Progenitor cell of endocrine pancreas (in vitro differentiated cells): ENCODE results near the gene MYLK. TPM values are rescaled to one million over a fixed set of nuclear protein-coding genes. Genes with fewer than 3 reads are reported as not detected.

Experiments
- DNase-seq: peaks from one replicate; pipeline ENCODE4 v3.0.0; 2021; ENCODE audit warnings: low spot score; ENCODE audit not compliant: unreplicated experiment
- H3K27ac Mint-ChIP-seq: 2 replicates; pipeline ENCODE4 v1.8.0; 2021; ENCODE audit warnings: mild to moderate bottlenecking, moderate library complexity, mixed read lengths
- H3K27me3 Mint-ChIP-seq: 2 replicates; pipeline ENCODE4 v1.8.0; 2021; ENCODE audit warnings: mixed read lengths
- H3K36me3 Mint-ChIP-seq: 2 replicates; pipeline ENCODE4 v1.8.0; 2022; ENCODE audit warnings: mixed read lengths; ENCODE audit not compliant: insufficient read depth
- H3K4me1 Mint-ChIP-seq: 2 replicates; pipeline ENCODE4 v1.8.0; 2021; ENCODE audit warnings: low read depth, mixed read lengths
- H3K4me3 Mint-ChIP-seq: 2 replicates; pipeline ENCODE4 v1.8.0; 2021; ENCODE audit warnings: low read depth, mild to moderate bottlenecking, moderate library complexity, mixed read lengths
- H3K9me3 Mint-ChIP-seq: 2 replicates; pipeline ENCODE4 v1.8.0; 2021; ENCODE audit warnings: low read depth, mixed read lengths
- CTCF ChIP-seq: fragments of 200-600 bp; sonication (generic); IDR thresholded peaks from one replicate; pipeline ENCODE4 v1.5.0; 2021; ENCODE audit warnings: antibody characterized with exemption, mild to moderate bottlenecking; ENCODE audit not compliant: unreplicated experiment
- total RNA-seq: library from RNA; stranded (reverse); gene quantifications from 2 replicates; pipeline ENCODE4 v1.2.1, GENCODE V29; 2021

Gene MYLK
- total RNA-seq, 1 donor from 2014 or later = 1.1 TPM

GRCh38 chr3:123751433-123751832 lies 132.7 kb downstream of the MYLK start:
- Mint-ChIP-seq H3K27me3 (peaks cover 3% of the 10 kb centered on the region), H3K4me1 (peaks cover 25% of the 10 kb centered on the region), H3K27ac (no peak overlapping the region), H3K9me3 (no peaks in the 10 kb centered on the region), H3K4me3 (no peak overlapping the region), H3K36me3 (no peaks in the 10 kb centered on the region)
- TF ChIP-seq CTCF = no peak
- DNase-seq = no peak

- H3K4me1 Mint-ChIP-seq = peaks cover 24% of the 10 kb centered on the region
- no peaks in the 10 kb centered on the region for H3K36me3 Mint-ChIP-seq
- no peak overlapping the region for H3K4me3 Mint-ChIP-seq
- H3K27ac Mint-ChIP-seq = peak overlapping the region; percentile 74
- no peaks in the 10 kb centered on the region for H3K9me3 Mint-ChIP-seq
- H3K27me3 Mint-ChIP-seq = peaks cover 3% of the 10 kb centered on the region
- no peak for DNase-seq
- TF ChIP-seq CTCF = no peak
Measured at GRCh38 chr3:123750659-123751420, 133.3 kb downstream of the MYLK start.

GRCh38 chr3:123750209-123750608 lies 133.9 kb downstream of the MYLK start:
- H3K4me3 Mint-ChIP-seq = no peak overlapping the region
- peaks cover 3% of the 10 kb centered on the region for H3K27me3 Mint-ChIP-seq
- H3K36me3 Mint-ChIP-seq = no peaks in the 10 kb centered on the region
- DNase-seq = no peak
- H3K27ac Mint-ChIP-seq = peak overlapping the region; percentile 74
- TF ChIP-seq CTCF = no peak
- H3K9me3 Mint-ChIP-seq = no peaks in the 10 kb centered on the region
- H3K4me1 Mint-ChIP-seq = peaks cover 18% of the 10 kb centered on the region

GRCh38 chr3:123749711-123750110 lies 134.4 kb downstream of the MYLK start:
- Mint-ChIP-seq H3K27me3 (peaks cover 3% of the 10 kb centered on the region), H3K4me1 (peaks cover 13% of the 10 kb centered on the region), H3K4me3 (no peak overlapping the region), H3K36me3 (no peaks in the 10 kb centered on the region), H3K27ac (no peak overlapping the region), H3K9me3 (no peaks in the 10 kb centered on the region)
- DNase-seq = no peak
- no peak for TF ChIP-seq CTCF

GRCh38 chr3:123745184-123745855 lies 138.8 kb downstream of the MYLK start:
- Mint-ChIP-seq H3K4me1 (peaks cover under 1% of the 10 kb centered on the region), H3K36me3 (no peaks in the 10 kb centered on the region), H3K27ac (no peak overlapping the region), H3K4me3 (no peak overlapping the region), H3K9me3 (no peaks in the 10 kb centered on the region), H3K27me3 (peaks cover 7% of the 10 kb centered on the region)
- DNase-seq = no peak
- peak; percentile 25 for TF ChIP-seq CTCF
